SU-DHL-6 (cell line): ENCODE measurements around the gene PUS1.

Source experiments
- EZH2phosphoT487 ChIP-seq: fragments of 200-600 bp; sonication (generic), shearing (Covaris generic); conservative IDR thresholded peaks from 2 replicates; pipeline ENCODE4 v1.6.1; 2018; ENCODE audit warnings: mild to moderate bottlenecking, antibody characterized with exemption, low read length, moderate library complexity, mixed read lengths
- TF ChIP-seq, protein P1 (sequence below): fragments of 200-600 bp; sonication (generic); IDR thresholded peaks from one replicate; pipeline ENCODE4 v1.5.1; 2017; ENCODE audit warnings: antibody characterized with exemption, mild to moderate bottlenecking, low read length, moderate library complexity; ENCODE audit not compliant: insufficient read depth, poor library complexity, severe bottlenecking

DNA sequence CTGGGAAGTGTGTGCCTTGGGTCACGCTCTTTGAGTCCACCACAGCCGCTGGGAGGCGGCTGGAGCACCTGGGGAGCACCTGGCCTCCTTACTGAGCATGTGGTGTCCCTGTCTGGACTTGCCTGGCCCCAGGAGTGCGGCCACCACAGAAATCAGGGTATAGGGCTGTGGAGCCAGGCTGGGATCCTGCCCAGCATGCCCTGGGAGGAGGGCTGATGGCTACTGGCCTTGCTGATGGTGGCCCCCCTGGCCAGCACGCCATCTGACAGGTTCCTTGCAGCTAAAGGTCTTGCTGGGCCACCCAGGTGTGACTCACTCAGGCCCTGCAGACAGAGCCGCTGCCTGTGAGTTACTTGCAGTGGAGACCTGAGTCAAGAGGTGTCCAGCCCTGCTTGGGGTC is 28.7 kb upstream of the PUS1 start:
- TF ChIP-seq, protein P1, sequence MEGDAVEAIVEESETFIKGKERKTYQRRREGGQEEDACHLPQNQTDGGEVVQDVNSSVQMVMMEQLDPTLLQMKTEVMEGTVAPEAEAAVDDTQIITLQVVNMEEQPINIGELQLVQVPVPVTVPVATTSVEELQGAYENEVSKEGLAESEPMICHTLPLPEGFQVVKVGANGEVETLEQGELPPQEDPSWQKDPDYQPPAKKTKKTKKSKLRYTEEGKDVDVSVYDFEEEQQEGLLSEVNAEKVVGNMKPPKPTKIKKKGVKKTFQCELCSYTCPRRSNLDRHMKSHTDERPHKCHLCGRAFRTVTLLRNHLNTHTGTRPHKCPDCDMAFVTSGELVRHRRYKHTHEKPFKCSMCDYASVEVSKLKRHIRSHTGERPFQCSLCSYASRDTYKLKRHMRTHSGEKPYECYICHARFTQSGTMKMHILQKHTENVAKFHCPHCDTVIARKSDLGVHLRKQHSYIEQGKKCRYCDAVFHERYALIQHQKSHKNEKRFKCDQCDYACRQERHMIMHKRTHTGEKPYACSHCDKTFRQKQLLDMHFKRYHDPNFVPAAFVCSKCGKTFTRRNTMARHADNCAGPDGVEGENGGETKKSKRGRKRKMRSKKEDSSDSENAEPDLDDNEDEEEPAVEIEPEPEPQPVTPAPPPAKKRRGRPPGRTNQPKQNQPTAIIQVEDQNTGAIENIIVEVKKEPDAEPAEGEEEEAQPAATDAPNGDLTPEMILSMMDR = no peak
- no peak for TF ChIP-seq EZH2phosphoT487
